HG03469 (cell line): ENCODE data around the gene SIX3.

ENCODE experiments used
- ATAC-seq: cut with Tn5 transposase; IDR thresholded peaks from one replicate; pipeline ENCODE4 v1.9.1; 2021; ENCODE audit warnings: mild to moderate bottlenecking, moderate library complexity, moderate number of reproducible peaks; ENCODE audit not compliant: unreplicated experiment

The SIX3 gene

DNA sequence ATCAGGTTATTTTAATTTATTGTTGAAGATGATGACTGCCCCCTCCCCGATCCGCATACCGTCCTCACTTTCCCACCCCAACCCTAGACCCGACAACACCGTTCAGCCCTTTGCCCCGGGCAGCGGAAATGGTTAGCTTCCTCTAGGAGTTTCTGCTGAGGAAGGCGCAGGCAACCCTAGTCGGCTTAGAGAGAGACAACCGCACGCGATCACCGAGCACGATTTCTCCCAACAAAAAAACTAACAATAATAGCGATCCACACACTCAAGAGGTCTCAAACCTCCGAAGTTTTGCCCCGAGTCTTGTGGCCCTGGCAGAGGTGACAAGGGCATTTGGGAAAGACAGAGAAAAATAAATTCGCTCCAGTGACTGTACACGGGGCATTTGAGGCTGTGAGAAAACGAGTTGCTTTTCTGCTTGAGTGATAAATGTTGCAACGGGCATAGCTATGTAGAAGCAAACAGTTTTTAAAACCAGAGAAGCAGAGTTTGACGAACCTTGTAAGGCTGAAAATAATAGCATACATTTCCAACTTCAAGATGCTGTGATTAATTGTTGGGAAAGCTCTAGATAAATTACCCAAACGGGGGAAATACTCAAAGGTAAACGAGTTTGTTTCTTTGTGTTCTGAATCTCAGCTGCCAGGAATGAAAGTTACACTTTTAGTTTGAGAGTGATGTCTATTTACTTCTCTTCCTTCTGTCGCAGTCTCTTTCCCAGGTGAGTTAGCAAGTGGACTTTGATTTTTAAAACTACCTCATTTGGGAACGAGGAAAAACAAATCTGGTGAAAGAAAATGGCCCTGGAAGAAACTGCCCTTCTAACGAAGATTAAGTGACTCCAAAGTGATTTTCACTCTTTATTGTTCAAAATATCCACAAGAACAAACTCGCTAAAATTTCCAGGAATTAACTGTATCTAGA is 11.0 kb upstream of the SIX3 start:
- no peak for ATAC-seq

DNA sequence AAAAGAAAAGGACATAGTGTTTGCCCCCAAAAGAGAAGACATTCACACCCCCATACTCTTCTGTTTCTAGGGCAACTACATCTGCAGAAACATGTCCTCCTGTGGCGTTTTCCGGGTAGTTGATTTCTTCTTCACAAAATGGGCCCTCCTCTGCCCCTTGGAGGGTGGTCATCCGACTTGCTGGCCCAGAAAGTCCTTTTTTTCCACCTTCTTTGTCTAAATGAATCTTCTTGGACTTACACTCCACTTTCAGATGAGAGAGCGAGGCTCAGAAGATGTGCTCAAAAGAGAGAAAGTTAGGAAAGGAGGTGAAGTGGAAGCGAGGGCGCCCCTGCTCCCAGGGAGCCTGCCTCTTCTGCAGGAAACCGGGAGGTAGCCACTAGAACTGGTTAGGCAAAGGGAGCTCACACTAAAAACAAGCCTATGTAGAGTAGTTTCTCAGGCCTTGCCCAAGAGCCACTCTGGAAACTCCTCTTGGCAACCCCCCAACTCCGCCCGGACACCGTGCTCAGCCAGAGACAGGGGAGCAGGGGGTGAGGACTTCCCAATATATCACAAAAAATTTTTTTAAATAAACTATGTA is 10.2 kb upstream of the SIX3 start:
- ATAC-seq = no peak

DNA sequence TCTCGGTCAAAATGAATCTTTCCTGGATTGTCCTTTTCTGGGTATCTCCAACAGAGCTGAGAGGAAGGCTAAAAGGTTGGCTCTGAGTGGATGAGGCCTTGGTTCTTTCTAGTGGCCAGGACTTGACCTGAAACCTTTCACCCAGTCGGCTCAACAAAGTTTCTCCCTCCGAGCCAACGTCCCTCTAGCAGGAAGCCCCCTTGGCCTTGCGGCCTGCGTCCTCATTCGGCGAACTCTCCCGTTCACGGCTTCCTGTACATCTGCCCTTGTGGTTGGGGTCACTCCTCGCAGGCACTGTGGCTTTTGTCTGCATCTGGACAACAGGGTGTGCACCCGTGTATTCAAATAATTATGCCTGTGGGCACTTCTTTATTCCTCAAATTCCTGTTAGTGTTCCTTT is 9.4 kb upstream of the SIX3 start:
- no peak for ATAC-seq

DNA sequence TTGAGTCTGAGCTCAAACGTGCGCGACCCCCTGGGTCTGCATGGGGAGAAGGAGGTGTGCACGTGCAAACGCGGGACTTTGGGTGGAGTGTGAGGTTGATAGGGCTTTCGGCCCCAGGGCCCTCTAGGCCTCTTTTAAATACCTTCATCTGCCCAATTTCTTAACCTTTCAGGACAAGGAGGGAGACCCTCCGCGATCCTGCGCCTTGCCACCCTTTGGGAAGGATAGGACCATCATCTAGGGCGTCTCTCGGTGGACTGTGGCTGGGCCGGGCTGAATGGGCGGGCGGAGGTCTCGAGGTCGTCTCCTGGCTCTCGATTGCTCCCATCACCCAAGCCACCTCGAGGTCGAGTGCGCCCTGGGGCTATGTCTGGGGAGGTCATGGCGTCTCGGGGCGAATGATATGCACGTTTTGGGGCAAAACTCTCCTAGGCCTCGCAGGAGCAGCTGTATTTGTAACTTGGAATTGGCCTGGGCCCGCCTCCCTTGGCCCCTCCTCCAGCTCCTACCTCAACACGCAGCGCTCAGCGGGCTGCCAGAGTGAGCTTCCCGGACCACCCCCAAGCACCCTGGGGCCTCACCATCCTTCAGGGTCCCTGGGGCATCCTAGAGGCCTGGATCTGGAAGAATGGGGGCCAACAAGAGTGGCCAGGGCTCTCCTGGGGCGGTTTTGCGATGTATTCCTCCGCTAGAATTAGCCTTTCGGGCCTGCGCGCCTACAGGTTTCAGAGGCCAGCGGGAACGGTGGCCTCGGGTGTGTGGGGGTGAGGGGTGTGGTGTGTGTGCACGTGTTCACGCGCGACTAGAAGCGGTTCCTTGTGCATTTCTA is 8.7 kb upstream of the SIX3 start:
- no peak for ATAC-seq

DNA sequence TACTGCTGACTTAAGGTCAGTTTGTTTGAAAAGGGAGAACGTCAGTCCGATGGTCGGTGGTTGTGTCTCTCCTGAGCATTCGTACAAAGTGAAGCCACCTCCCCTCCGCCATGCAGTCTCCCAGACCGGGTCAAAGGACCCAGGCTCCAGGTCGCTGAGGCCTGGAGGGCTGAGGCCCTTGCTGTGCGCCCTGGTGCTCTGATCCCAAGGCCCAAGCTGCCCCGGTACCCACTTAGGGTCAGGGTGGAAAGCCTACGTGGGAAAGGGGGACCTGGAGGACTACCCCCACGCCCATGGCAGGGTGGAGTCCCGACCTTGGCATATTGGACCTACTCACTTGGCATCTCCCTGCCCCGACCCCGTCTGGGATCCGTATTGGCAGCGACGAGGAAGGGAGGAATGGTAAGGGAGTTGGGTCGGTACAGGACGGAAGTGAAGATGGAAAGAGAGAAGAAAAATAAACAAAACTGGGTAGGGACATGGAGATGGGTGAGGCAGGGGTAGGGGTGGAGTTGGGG is 8.0 kb upstream of the SIX3 start:
- no peak for ATAC-seq

DNA sequence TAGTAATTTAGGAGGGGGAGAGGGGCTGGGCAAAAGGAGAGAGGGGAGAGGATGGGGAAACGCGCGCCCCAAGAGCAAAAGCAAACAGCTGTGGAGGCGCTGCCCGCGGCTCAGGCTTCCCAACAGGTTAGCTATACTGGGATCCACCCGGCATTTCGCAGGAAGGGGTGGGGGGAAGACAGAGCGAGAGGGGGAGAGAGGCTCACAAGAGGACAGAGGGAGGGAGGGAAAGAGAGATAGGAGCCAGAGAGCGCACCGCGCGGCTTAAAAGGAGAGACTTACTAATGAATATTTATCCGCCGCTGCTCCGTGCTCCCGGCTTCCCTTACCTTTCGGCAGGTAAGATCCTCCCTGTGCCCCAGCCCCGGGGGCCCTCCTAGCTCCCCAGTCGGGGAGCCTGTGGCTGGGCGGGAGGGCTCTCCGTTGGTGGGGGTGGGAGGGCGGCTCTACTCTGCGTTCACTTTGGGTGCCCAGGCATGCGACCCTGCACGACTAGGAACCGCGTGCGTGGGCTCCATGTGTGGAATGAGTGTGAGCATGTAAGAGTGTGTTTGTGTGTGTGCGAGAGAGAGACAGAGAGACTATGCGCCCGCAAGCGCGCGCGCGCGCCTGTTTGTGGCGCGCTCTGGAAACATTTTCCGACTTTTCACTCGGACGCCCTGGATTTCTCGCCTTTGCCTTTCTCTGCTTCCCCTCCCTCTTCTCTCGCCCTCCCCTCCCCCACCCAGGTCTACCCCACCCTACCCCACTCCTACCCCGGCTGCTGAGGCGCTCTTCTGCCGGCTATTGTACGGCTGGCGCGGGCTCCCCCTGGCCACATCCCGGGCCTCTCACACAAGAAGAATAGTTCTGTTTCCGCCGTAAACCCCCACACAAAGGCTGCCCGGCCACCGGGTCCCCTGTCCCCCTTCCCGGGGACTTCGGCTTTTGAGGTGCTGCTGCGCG is 7.2 kb upstream of the SIX3 start:
- no peak for ATAC-seq

DNA sequence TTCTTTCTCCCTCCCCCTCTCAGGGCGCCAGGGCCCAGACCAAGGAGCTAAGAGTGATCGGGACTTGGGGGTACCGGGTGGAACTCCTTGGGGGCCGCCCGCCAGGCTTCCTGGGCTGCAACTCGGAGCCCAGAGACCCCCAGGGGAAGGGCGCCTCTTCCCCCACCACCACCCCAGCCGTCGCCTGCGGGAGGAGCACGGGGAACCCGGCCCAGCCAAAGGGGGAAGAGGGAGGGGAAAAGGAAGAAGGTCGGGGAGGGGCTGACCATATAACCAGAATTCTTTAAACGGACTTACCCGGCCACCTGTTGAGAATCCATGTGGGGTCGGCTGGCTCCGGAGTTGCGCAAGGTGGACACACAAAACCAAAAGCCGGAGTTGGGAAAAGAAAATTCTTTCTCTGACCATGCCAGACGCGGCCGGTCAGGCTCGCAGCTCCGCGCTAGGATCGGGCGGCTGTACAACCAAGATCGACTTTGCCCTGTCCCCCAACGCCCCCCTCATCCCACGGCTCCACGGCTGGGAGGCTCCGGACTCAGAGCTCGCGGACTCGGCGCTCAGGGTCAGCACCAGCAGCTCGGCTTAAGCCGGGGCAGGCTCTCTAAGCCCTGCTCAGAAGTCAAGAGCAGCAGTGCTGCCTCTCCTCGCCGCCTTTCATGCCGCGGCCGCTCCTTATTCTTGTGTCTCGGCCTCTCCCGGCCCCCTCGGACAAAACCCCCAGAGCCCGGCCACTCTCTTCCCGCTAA is 6.3 kb upstream of the SIX3 start:
- no peak for ATAC-seq

DNA sequence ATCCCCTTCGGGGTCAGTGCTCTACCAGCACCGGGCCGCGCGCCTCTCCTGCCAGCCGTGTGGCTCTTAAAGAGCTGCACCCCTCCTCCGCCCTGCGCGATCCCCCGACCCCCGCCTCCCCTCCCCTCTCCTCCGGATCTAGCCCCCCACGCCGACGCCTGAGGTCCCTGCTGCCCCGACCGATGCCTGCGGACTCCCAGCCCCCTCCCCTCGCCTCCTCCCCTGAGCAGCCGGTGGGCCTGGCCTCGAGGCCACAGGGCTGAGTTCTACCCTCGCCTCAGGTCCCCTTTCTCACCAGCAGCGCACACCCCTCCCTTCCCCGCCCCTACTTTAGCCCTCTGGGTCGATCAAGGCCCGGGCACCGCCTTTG is 5.8 kb upstream of the SIX3 start:
- ATAC-seq = no peak

DNA sequence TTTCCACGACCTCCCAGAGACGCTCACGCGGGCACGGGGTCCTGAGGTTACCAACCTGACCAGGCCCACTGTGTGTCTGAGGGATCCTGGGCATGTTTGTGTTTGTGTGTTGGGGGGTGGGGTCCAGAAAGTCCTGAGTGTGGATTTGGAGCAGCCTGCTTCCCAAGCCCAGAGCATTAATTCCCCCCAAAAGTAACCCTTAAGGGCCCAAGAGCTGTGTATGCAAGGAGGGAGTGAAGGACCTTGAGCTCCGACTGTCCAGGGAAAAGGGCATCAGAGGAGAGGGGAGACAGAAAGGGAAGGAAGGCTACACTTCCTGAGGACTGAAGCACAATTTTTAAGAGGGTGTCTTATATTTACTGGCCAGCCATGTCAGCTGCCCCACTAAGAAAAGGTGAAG is 5.2 kb upstream of the SIX3 start:
- no peak for ATAC-seq

DNA sequence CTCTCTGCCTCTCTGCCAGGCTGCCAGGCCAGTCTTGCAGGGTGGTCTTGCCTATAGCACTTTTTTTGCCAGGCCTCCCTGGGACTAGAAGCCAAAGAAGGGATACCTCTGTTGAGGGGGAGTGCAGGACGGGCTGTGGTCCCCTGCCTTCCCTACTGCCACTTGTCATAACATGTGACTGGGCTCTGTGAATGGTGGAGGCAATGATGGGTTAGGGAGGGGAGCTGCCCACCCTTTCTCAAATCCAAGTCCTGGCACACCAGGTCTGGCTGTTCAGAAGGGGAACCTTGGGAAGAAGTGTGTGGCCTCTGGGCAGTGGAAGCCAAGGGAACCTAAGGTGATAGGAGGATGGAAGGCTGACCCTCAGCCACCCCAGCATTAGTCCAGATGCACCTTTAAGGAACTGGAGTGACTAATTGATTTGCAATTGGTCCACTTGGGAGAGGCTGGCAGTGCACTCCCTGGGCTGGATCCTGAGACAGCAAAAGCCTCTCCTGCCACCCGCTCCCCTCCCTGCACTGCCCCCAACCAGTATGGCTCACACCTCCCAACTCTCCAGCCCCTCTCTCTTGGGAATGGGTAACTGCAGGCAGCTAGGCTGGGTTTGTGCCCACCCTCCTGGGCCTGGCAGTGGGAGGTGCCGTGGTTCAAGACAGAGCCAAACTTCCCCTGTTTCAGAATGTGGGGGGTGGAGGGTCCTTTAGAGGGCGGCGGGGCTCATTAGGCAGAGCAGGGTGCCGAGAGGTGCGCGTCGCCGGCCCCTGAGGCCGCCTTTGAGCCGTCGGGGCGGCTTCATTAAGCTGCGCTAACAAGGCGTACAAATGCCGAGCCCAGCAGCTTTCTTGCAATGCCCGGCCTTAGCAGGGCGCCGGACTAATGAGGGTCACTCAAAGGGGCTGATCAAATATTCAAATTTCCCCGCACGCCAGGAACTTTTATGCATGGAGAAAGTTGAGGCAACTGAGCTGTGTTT is 4.5 kb upstream of the SIX3 start:
- no peak for ATAC-seq

DNA sequence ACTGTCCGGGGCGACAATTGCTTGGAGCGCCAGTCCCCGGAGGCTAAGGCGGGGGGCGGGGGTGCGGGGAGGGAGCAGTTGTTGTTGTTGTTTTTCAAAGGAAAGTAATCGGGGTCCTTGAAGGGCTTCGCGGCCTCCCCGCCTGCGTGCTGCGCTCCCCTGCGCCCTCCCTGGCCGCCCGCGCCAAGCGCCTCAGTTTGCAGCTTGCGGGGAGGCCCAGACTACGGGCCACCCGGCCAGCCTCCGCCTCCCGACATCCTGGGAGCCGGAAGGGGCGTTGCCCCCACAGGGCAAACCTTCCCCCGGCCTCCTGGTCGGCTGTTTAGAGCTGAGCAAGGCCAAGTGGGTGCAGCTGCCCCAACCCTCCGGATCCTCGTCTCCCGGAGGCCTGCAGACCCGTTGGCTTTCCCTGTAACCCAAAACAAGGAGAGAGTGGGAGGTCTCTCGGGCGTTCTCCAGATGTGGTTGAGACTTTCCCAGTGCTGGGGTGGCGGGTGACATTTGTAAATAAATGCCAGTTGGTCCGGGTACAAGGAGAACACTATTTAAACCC is 3.7 kb upstream of the SIX3 start:
- no peak for ATAC-seq

DNA sequence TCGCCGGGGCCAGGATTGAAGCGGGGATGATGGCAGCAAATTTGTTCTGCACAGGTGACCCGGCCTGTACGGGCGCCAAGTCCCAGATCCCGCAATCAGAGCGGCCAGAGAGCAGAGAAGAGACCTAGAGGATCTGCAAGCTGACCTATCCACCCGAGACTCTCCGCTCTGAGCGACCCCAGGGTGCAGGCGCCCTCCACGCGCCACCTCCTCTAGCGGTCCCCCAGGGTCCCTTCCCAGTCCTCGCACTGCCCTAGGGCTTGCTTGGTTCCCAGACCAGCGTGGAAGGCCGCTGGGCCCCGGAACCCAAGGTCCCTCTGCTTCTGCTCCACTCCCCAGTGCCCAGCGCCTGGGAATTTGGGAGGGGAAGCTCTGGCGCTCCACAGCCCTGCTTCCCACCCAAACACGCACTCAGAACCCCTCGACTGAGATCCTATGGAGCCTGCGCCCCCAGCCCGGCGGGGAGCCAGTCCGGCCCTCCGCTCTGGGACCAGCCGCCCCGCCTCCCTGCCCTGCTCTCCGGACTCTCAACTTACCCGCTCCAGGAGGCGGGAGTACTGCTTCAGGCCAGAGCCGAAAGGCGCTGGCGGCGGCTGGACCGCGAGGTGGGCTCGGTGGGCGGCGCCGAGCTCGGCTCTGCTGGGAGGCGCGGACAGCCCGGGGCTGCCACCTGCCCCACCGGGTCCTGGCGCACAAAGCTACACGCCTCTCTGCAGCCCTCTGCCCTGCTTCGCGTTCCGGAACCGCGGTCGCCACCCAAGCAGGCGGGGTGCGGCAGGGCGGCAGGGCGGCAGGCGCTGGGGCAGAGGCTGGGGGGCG is 3.0 kb upstream of the SIX3 start:
- ATAC-seq = no peak

DNA sequence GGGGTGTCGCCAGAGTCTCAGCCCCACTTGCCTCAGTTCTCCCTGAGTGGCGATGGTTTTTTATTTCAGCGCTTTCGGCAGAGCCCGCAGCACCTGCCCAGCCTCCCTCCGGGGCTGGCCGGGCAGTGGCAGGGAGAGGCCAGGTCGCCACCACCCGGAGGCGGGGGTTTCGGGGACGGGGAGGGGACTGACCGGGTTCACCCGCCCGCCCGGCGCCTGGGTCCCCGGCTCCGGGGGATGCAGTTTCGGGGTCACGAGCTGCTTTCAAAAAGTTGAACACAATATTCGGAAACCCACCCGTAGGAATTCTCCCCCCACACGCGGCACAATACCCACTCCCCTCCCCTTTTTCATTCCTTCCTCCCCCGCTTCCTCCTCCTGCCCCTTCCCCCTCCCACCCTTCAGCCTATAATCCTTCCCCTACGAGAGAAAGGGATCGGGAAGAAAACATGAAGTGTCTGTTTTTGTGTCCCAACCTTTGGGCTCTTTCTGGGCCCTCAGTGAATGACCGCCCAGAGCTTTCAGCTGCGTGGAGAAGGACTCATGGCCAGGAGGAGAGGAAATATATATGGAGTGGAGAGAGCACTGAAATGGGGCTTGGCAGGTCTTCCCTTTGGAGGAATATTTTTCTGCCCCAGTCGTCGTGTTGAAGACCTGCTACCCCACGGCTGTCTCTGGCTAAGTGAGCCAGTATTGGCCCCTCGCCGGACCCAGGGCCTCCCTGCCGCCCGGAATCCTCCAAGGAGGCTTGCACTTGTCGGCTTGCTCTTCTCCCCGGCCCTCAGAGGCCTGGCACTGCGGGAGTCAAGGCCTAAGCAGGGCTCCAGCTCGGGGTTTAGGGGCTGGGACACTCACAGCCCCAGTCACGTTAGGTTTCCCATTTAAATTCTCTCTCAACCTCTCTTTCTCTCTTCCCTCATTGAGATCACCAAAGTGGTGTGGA is 2.1 kb upstream of the SIX3 start:
- ATAC-seq = no peak

DNA sequence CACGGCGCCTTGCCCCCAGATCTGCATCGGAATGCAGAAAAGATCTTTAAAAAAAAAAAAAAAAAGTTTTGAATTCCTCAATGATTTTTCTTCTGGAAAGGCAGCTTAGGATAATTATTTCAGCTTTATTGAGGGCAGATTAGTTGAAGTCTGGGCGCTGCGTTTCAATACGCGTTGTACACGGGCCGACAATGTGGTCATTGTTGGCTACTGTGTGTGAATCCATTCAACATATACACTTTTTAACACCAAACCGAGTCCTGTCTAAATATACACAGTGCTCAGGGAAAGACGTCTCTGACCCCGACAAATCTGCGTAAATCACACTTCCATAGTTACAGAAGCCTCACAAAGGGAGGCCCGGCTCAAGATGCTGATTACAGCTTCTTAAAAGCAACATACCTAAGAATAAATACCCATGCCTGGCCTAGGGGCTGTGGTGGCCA is 1.4 kb upstream of the SIX3 start:
- ATAC-seq = no peak

DNA sequence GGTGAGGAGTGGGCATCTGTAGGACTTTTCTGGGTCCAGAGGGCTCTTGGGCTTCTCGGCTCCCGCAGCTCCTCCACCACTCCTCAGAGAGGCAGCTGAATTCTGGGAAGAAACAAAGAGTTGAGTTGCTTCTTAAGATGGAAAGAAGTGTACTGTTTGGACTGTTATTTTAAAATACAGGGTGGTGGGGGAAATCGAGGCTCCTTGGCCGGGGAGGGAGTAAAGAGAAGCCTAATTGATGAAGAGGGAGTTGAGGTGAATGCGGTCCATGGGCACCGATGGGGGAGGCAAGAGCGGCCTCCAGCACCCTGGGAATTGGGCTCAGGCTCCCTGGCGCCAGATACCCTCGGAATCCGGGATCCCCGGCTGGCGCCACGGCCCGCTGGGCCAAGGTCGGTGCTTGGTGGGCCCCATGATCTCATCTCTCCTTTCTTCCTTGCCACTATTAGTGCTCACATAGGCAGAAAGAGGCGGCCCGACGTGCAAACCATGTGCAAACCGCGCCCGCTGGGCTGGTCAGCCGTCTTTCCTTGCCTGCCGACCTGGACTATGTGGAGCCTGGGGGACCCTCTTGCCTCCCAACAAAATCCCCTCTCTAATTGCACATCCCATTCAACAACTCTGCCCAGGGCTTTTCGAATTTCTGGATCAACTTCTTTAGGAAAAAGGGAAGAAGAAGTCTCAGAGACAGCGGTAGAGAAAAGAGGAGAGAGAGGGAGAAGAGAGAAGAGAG is 604 bp upstream of the SIX3 start:
- ATAC-seq = no peak
